ENCODE data around the gene PRSS27. TPM values are rescaled to one million over a fixed set of nuclear protein-coding genes. Genes with fewer than 3 reads are reported as not detected.

PRSS27 gene
- total RNA-seq, 1 donor from 2014 or later = 1.8 TPM

DNA sequence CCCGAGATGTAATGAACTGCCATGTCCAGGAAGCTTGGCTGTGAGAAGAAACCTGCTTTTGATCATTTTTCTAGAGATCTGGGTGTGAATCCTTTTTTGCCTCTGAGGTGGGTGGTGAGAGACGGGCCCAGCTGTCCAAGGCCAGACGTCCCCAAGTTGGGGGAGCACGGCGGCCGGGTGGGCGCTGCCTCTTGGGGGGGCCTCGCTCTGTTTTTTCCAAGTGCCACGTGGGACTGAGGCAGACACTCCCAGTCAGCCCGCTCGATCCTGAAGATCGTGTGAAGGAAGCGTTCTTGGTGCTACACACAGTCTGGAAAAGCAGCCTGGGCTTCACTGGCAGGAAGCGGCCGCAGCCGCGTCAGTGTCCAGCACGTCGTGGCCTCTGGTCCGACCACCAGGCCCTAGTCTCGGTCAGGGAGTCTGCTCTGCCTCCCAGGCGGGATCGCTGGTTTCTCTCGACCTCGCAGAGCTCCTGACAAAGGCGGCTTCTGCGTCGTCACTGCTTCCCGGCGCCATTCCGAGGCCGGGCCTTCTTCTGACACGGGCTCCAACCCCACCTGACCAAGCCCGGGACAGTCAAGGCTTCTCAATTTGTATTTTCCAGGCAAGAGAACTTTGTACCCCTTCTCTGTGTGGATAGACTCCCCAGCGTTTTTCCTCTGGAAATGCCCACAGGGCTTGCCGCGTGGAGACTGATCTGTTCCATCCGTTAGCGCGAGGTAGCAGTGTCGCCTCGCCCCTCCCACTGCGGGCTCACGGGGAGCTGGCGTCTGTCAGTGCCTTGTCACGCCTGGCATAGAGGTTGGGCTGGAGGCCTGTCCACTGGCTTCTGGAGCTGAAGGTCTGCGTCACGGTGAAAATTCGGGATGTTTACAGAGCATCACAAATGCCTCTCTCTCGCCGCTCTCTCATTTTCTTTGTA, 12.4 kb downstream of the PRSS27 start:
- no peaks in the 10 kb centered on the region for H3K27me3 Mint-ChIP-seq (ENCODE audit: low read depth)
- intact Hi-C loops (cut with micrococcal nuclease) = no loop called here
- peaks cover 12% of the 10 kb centered on the region for H3K36me3 Mint-ChIP-seq (ENCODE audit: low read depth)
- H3K4me1 Mint-ChIP-seq (ENCODE audit: low read depth) = no peaks in the 10 kb centered on the region
- no peak overlapping the region for H3K4me3 Mint-ChIP-seq (ENCODE audit: low read depth)
- H3K27ac Mint-ChIP-seq = no peak overlapping the region
- no peaks in the 10 kb centered on the region for H3K9me3 Mint-ChIP-seq
- no peak for DNase-seq (ENCODE audit: low spot score)

GRCh38 chr16:2706611-2707311, 13.3 kb downstream of the PRSS27 start:
- Mint-ChIP-seq H3K4me3 (ENCODE audit: low read depth) (no peak overlapping the region), H3K4me1 (ENCODE audit: low read depth) (no peaks in the 10 kb centered on the region), H3K27ac (no peak overlapping the region), H3K27me3 (ENCODE audit: low read depth) (no peaks in the 10 kb centered on the region), H3K36me3 (ENCODE audit: low read depth) (peaks cover 19% of the 10 kb centered on the region), H3K9me3 (no peaks in the 10 kb centered on the region)
- DNase-seq (ENCODE audit: low spot score) = no peak
- intact Hi-C loops (cut with micrococcal nuclease) = no loop called here

GRCh38 chr16:2706085-2706484, 13.9 kb downstream of the PRSS27 start:
- peaks cover 19% of the 10 kb centered on the region for H3K36me3 Mint-ChIP-seq (ENCODE audit: low read depth)
- no peak overlapping the region for H3K4me3 Mint-ChIP-seq (ENCODE audit: low read depth)
- intact Hi-C loops (cut with micrococcal nuclease) = no loop called here
- DNase-seq (ENCODE audit: low spot score) = no peak
- H3K27me3 Mint-ChIP-seq (ENCODE audit: low read depth) = no peaks in the 10 kb centered on the region
- no peak overlapping the region for H3K27ac Mint-ChIP-seq
- H3K4me1 Mint-ChIP-seq (ENCODE audit: low read depth) = no peaks in the 10 kb centered on the region
- no peaks in the 10 kb centered on the region for H3K9me3 Mint-ChIP-seq

GRCh38 chr16:2705351-2705750, 14.7 kb downstream of the PRSS27 start:
- Mint-ChIP-seq H3K36me3 (ENCODE audit: low read depth) (peaks cover 19% of the 10 kb centered on the region), H3K27me3 (ENCODE audit: low read depth) (no peaks in the 10 kb centered on the region), H3K4me1 (ENCODE audit: low read depth) (no peaks in the 10 kb centered on the region), H3K9me3 (no peaks in the 10 kb centered on the region), H3K27ac (no peak overlapping the region), H3K4me3 (ENCODE audit: low read depth) (no peak overlapping the region)
- intact Hi-C loops (cut with micrococcal nuclease) = no loop called here
- DNase-seq (ENCODE audit: low spot score) = no peak

- no peak overlapping the region for H3K27ac Mint-ChIP-seq
- intact Hi-C loops (cut with micrococcal nuclease) = no loop called here
- no peaks in the 10 kb centered on the region for H3K4me1 Mint-ChIP-seq (ENCODE audit: low read depth)
- no peaks in the 10 kb centered on the region for H3K27me3 Mint-ChIP-seq (ENCODE audit: low read depth)
- H3K4me3 Mint-ChIP-seq (ENCODE audit: low read depth) = no peak overlapping the region
- no peak for DNase-seq (ENCODE audit: low spot score)
- peaks cover 19% of the 10 kb centered on the region for H3K36me3 Mint-ChIP-seq (ENCODE audit: low read depth)
- H3K9me3 Mint-ChIP-seq = no peaks in the 10 kb centered on the region
Measured at GRCh38 chr16:2704983-2705275, 15.1 kb downstream of the PRSS27 start.

DNA sequence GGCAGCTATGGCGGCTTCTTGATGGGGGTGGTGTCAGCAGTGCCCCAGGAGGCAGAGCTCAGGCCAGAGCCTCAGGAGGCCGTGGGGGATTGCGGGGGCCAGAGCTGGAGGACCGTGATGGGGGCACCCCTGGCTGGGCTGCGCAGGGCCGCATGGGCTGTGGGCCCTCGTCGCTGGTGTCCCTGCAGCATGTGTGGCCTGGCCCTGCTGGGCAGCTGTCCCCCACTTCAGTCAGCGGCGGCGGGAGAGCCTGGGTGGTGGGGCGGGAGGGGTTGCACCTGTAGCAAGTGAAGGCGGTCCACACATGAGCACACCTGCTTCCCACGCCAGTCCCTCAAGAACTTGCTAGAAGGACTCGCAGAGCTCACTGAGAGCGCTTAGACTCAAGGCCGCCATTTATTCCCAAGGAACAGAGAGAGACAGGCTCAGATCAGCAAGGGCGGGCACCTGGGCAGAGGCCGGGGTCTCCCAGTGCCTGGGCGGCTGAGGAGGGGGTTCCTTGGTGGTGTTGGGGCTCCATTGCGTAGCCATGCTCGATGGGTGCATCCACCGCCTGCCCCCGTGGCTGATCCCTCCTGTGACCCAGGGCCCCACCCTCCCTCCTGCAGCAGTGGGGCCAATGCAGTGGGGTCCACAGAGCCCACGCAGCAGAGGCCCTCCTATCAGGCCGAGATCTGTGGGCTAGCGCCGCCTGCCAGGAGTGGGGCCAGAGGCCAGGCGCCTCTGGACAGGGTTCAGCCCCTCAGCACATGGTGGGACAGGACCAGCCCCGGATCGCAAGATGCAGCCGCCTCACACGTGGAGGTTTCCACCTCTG, 15.7 kb downstream of the PRSS27 start:
- H3K4me3 Mint-ChIP-seq (ENCODE audit: low read depth) = no peak overlapping the region
- H3K27ac Mint-ChIP-seq = no peak overlapping the region
- no peaks in the 10 kb centered on the region for H3K4me1 Mint-ChIP-seq (ENCODE audit: low read depth)
- H3K27me3 Mint-ChIP-seq (ENCODE audit: low read depth) = no peaks in the 10 kb centered on the region
- H3K9me3 Mint-ChIP-seq = no peaks in the 10 kb centered on the region
- peaks cover 19% of the 10 kb centered on the region for H3K36me3 Mint-ChIP-seq (ENCODE audit: low read depth)
- DNase-seq (ENCODE audit: low spot score) = no peak
- intact Hi-C loops (cut with micrococcal nuclease) = no loop called here

DNA sequence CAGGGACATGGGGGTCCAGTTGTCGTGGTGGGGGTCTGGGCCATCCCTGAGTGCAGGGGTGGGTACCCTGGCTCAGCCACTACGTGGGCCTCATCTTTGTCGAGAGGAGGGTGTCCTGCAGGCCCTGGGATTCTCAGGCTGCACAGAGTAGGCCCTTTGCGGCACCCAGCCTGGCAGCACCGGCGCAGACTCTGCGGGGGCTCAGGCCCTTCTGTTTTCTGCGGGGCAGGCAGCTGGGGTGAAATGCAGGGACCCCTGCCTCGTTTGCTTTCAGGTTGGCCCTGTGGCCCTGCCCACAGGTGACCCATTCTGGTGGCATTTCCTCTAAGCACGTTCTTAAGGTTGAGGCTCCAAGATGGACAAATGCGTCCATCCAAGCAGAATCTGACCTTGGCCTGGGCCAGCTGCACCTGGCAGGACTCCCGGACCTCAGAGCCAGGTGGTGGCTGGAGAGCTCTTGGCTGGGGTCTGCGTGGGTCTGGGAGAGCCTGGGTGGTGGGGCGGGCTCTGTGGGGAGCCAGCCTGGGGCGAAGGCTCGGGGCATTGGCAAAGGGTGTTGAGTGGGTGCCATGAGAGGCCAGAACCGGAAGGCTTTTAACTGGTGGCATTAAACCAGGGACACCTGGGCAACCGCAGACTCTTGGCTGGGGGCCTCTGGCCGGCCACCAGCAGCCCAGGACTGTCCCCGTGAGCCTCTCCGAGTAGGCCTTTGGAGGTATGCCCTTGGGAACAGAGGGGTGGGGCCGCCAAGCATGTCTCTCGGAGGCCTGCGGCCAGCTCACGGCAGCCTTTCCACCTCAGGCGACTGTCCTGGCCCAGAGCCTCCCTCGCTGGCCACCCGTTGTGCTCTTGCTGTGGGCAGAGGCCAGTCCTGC, 16.9 kb downstream of the PRSS27 start:
- Mint-ChIP-seq H3K36me3 (ENCODE audit: low read depth) (peaks cover 15% of the 10 kb centered on the region), H3K27me3 (ENCODE audit: low read depth) (no peaks in the 10 kb centered on the region), H3K4me3 (ENCODE audit: low read depth) (no peak overlapping the region), H3K9me3 (no peaks in the 10 kb centered on the region), H3K27ac (no peak overlapping the region), H3K4me1 (ENCODE audit: low read depth) (no peaks in the 10 kb centered on the region)
- no peak for DNase-seq (ENCODE audit: low spot score)
- intact Hi-C loops (cut with micrococcal nuclease) = no loop called here

- no peaks in the 10 kb centered on the region for H3K4me1 Mint-ChIP-seq (ENCODE audit: low read depth)
- no peak for DNase-seq (ENCODE audit: low spot score)
- no peaks in the 10 kb centered on the region for H3K9me3 Mint-ChIP-seq
- H3K4me3 Mint-ChIP-seq (ENCODE audit: low read depth) = no peak overlapping the region
- no peaks in the 10 kb centered on the region for H3K27me3 Mint-ChIP-seq (ENCODE audit: low read depth)
- intact Hi-C loops (cut with micrococcal nuclease) = no loop called here
- H3K27ac Mint-ChIP-seq = no peak overlapping the region
- peaks cover 16% of the 10 kb centered on the region for H3K36me3 Mint-ChIP-seq (ENCODE audit: low read depth)
Measured at GRCh38 chr16:2702438-2702825, 17.6 kb downstream of the PRSS27 start.

GRCh38 chr16:2701713-2702437, 18.1 kb downstream of the PRSS27 start:
- Mint-ChIP-seq H3K9me3 (no peaks in the 10 kb centered on the region), H3K27ac (no peak overlapping the region), H3K27me3 (ENCODE audit: low read depth) (no peaks in the 10 kb centered on the region), H3K4me1 (ENCODE audit: low read depth) (no peaks in the 10 kb centered on the region), H3K4me3 (ENCODE audit: low read depth) (no peak overlapping the region), H3K36me3 (ENCODE audit: low read depth) (peaks cover 18% of the 10 kb centered on the region)
- intact Hi-C loops (cut with micrococcal nuclease) = no loop called here
- no peak for DNase-seq (ENCODE audit: low spot score)

DNA sequence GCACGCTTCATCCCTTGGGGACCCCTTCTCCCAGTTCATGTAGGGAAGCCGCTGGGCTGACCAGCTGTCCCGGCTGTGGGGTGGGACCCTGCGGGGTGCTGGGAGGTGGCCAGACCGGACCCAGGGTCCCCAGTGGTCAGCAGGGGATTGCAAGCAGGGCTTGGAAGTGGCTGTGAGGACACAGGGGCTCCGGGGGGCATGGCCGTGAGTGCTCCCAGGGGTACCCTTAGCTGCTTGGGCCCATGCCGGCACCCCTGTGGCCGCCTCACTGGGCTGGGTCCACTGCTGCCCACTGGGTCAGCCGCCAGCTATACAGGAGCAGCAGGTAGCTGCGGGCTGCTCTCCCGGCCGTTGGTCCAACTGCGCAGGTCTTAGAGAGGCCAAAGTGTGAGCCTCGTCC, 18.8 kb downstream of the PRSS27 start:
- Mint-ChIP-seq H3K27me3 (ENCODE audit: low read depth) (no peaks in the 10 kb centered on the region), H3K27ac (no peak overlapping the region), H3K4me1 (ENCODE audit: low read depth) (no peaks in the 10 kb centered on the region), H3K9me3 (no peaks in the 10 kb centered on the region), H3K4me3 (ENCODE audit: low read depth) (no peak overlapping the region), H3K36me3 (ENCODE audit: low read depth) (peaks cover 22% of the 10 kb centered on the region)
- intact Hi-C loops (cut with micrococcal nuclease) = no loop called here
- no peak for DNase-seq (ENCODE audit: low spot score)

DNA sequence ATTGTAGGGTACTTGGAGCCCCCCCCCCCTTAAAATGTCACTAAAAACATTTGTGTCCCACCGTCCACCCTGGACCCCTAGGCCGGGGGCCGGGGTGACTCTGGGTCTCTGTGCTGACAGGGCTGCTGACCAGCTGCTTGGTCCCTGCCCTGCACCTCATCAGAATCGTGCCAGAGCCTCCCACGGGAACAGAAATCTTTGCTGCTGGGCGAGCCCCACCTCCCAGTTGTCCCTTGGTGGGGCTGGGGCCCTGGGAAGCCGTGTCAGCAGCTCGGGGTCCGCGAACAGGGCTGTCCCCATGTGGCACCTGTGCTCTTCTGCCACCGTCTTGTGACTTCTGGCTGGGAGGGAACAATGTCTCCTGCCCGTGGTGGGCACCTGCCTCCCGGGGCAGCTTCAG, 19.2 kb downstream of the PRSS27 start:
- Mint-ChIP-seq H3K27me3 (ENCODE audit: low read depth) (no peaks in the 10 kb centered on the region), H3K9me3 (no peaks in the 10 kb centered on the region), H3K36me3 (ENCODE audit: low read depth) (peaks cover 22% of the 10 kb centered on the region), H3K4me1 (ENCODE audit: low read depth) (no peaks in the 10 kb centered on the region), H3K4me3 (ENCODE audit: low read depth) (no peak overlapping the region), H3K27ac (no peak overlapping the region)
- DNase-seq (ENCODE audit: low spot score) = no peak
- intact Hi-C loops (cut with micrococcal nuclease) = no loop called here

Data from activated T-helper 2 cell treated with anti-CD3 and anti-CD28 coated beads, Interferon-gamma antibody, Interleukin-2, Interleukin-4, amounts not matched to agents 10 μg/mL and 5 μg/mL and 100 μg/mL, durations not matched to agents 14 hours and 24 hours and 36 hours (primary cell).